Measurements from ENCODE around the gene TBC1D2. TPM values are rescaled to one million over a fixed set of nuclear protein-coding genes. Genes with fewer than 3 reads are reported as not detected.

The TBC1D2 gene
- total and polyA plus RNA-seq, 2 experiments from 2014 or later: 3.7 to 6.8 TPM

DNA sequence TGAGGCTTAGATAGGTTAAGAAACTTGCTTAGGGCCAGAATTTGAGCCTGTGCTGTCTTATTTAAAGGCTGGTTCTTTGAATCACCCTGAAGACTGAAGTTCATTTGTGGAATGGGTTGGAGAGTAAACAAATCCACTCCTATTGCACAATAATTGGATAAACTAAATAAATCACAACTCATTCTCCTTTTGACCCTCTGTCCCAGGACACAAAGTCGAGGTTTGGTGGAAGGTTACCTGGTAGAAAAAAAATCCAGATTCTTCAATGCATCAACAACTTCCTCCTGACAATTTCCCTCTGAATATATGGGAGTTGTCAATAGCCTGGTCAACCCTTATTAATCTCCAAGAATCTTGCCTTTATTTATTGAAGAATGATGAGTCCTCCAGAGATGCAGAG lies 28.9 kb downstream of the TBC1D2 start (continued):
- TF ChIP-seq EZH2 (IDR thresholded peaks at IDR 0.05; ENCODE audit: low read depth, unreplicated experiment) (no peak), JUNB (IDR thresholded peaks at IDR 0.05; ENCODE audit: unreplicated experiment) (no peak), CREB1 (CRISPR knock-in tag; IDR thresholded peaks at IDR 0.05; ENCODE audit: low read depth) (no peak), ZNF114 (CRISPR knock-in tag; IDR thresholded peaks at IDR 0.05) (no peak), STAT1 (IDR thresholded peaks at IDR 0.05; ENCODE audit: unreplicated experiment) (no peak)

GRCh38 chr9:98225015-98225442 lies 30.4 kb downstream of the TBC1D2 start:
- no peaks in the 10 kb centered on the region; the same call in 1 of the 2 replicates for H4K20me1 ChIP-seq (replicated peaks; ENCODE audit: insufficient read depth)
- no peak for ATAC-seq
- H2AFZ ChIP-seq: no peak overlapping the region
- no peak overlapping the region for H3K27ac ChIP-seq (ENCODE audit: low read depth)
- H3K9me2 ChIP-seq (ENCODE audit: insufficient read depth): no peaks in the 10 kb centered on the region
- Mint-ChIP-seq H3K4me1 (peaks cover 25% of the 10 kb centered on the region), H3K9me3 (no peaks in the 10 kb centered on the region), H3K36me3 (ENCODE audit: low read depth) (peaks cover 23% of the 10 kb centered on the region), H3K27ac (no peak overlapping the region), H3K27me3 (ENCODE audit: insufficient read depth, low read depth, poor library complexity) (peaks cover 8% of the 10 kb centered on the region), H3K4me3 (no peak overlapping the region)
- no peak overlapping the region for H3K4me3 ChIP-seq
- no peaks in the 10 kb centered on the region for H3K27me3 ChIP-seq (ENCODE audit: insufficient read depth)
- H3K4me2 ChIP-seq: no peak overlapping the region
- peaks cover 6% of the 10 kb centered on the region; the same call in 1 of the 2 replicates for H3F3A ChIP-seq (replicated peaks; ENCODE audit: low read depth)
- no peaks in the 10 kb centered on the region for H3K36me3 ChIP-seq (ENCODE audit: insufficient read depth)
- TF ChIP-seq STAT1 (IDR thresholded peaks at IDR 0.05; ENCODE audit: unreplicated experiment) (no peak), ZNF331 (CRISPR knock-in tag; IDR thresholded peaks at IDR 0.05; ENCODE audit: low read depth) (no peak), EZH2 (IDR thresholded peaks at IDR 0.05; ENCODE audit: low read depth, unreplicated experiment) (no peak), NANOG (IDR thresholded peaks at IDR 0.05; ENCODE audit: borderline replicate concordance) (no peak), CREB1 (CRISPR knock-in tag; IDR thresholded peaks at IDR 0.05; ENCODE audit: low read depth) (no peak), EZH2phosphoT487 (IDR thresholded peaks at IDR 0.05; ENCODE audit: unreplicated experiment) (no peak), ZNF114 (CRISPR knock-in tag; IDR thresholded peaks at IDR 0.05) (no peak)
- TF ChIP-seq, protein P1, sequence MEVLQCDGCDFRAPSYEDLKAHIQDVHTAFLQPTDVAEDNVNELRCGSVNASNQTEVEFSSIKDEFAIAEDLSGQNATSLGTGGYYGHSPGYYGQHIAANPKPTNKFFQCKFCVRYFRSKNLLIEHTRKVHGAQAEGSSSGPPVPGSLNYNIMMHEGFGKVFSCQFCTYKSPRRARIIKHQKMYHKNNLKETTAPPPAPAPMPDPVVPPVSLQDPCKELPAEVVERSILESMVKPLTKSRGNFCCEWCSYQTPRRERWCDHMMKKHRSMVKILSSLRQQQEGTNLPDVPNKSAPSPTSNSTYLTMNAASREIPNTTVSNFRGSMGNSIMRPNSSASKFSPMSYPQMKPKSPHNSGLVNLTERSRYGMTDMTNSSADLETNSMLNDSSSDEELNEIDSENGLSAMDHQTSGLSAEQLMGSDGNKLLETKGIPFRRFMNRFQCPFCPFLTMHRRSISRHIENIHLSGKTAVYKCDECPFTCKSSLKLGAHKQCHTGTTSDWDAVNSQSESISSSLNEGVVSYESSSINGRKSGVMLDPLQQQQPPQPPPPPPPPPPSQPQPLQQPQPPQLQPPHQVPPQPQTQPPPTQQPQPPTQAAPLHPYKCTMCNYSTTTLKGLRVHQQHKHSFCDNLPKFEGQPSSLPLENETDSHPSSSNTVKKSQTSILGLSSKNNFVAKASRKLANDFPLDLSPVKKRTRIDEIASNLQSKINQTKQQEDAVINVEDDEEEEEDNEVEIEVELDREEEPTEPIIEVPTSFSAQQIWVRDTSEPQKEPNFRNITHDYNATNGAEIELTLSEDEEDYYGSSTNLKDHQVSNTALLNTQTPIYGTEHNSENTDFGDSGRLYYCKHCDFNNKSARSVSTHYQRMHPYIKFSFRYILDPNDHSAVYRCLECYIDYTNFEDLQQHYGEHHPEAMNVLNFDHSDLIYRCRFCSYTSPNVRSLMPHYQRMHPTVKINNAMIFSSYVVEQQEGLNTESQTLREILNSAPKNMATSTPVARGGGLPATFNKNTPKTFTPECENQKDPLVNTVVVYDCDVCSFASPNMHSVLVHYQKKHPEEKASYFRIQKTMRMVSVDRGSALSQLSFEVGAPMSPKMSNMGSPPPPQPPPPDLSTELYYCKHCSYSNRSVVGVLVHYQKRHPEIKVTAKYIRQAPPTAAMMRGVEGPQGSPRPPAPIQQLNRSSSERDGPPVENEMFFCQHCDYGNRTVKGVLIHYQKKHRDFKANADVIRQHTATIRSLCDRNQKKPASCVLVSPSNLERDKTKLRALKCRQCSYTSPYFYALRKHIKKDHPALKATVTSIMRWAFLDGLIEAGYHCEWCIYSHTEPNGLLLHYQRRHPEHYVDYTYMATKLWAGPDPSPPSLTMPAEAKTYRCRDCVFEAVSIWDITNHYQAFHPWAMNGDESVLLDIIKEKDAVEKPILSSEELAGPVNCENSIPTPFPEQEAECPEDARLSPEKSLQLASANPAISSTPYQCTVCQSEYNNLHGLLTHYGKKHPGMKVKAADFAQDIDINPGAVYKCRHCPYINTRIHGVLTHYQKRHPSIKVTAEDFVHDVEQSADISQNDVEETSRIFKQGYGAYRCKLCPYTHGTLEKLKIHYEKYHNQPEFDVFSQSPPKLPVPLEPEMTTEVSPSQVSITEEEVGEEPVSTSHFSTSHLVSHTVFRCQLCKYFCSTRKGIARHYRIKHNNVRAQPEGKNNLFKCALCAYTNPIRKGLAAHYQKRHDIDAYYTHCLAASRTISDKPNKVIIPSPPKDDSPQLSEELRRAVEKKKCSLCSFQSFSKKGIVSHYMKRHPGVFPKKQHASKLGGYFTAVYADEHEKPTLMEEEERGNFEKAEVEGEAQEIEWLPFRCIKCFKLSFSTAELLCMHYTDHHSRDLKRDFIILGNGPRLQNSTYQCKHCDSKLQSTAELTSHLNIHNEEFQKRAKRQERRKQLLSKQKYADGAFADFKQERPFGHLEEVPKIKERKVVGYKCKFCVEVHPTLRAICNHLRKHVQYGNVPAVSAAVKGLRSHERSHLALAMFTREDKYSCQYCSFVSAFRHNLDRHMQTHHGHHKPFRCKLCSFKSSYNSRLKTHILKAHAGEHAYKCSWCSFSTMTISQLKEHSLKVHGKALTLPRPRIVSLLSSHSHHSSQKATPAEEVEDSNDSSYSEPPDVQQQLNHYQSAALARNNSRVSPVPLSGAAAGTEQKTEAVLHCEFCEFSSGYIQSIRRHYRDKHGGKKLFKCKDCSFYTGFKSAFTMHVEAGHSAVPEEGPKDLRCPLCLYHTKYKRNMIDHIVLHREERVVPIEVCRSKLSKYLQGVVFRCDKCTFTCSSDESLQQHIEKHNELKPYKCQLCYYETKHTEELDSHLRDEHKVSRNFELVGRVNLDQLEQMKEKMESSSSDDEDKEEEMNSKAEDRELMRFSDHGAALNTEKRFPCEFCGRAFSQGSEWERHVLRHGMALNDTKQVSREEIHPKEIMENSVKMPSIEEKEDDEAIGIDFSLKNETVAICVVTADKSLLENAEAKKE (CRISPR knock-in tag; IDR thresholded peaks at IDR 0.05): no peak
- H3K79me2 ChIP-seq (replicated peaks; ENCODE audit: insufficient read depth): no peaks in the 10 kb centered on the region
- peaks cover 8% of the 10 kb centered on the region for H3K4me1 ChIP-seq (ENCODE audit: insufficient read depth)
- DNase-seq (ENCODE audit: low spot score): no peak
